HEK293 (cell line): Measurements from ENCODE around the gene VTN.

Source experiments
- CTCF ChIA-PET: fragments of 350-600 bp; formaldehyde crosslinking; extraction: SDS; loops from one replicate; lab custom pipeline; 2021; ENCODE audit warnings: antibody characterized with exemption; lab: Yijun Ruan, JAX
- POLR2A ChIA-PET: fragments of 300-600 bp; formaldehyde crosslinking; extraction: SDS; loops from one replicate; lab custom pipeline; 2020; ENCODE audit warnings: antibody characterized with exemption, inconsistent platforms; lab: Yijun Ruan, JAX
- H3K27ac ChIP-seq: fragments of 200-500 bp; sonication (Bioruptor generic); 2 replicates; pipeline ENCODE4 v1.5.1; 2014; ENCODE audit warnings: low read depth, low read length, control low read depth, inconsistent platforms; ENCODE audit errors: extremely low read depth
- H3K36me3 ChIP-seq, 2 experiments: fragments of 200-500 bp in 1 of 2; sonication (Bioruptor generic) in 1 of 2; 1 replicate in 1 of 2; 2 replicates in 1 of 2; pipeline ENCODE4 v1.5.1; 2014 to 2017; ENCODE audit warnings: inconsistent platforms in 2 of 2, low read length in 2 of 2; ENCODE audit not compliant: control insufficient read depth in 2 of 2, insufficient read depth in 1 of 2
- H3K4me1 ChIP-seq: fragments of 200-500 bp; sonication (Bioruptor generic); 2 replicates; pipeline ENCODE4 v1.5.1; 2014; ENCODE audit warnings: mild to moderate bottlenecking, low read length, inconsistent platforms; ENCODE audit not compliant: control insufficient read depth, insufficient read depth
- H3K4me3 ChIP-seq: 2 replicates; pipeline ENCODE4 v1.5.1; 2011; ENCODE audit warnings: low read depth, mild to moderate bottlenecking, control low read depth, low read length, moderate library complexity
- H3K9me3 ChIP-seq: fragments of 200-500 bp; sonication (Bioruptor generic); 2 replicates; pipeline ENCODE4 v1.5.1; 2014; ENCODE audit warnings: low read depth, low read length, inconsistent platforms; ENCODE audit not compliant: control insufficient read depth, insufficient read depth
- EGR2 ChIP-seq: fragments of 450-650 bp; formaldehyde crosslinking; IDR thresholded peaks from 2 replicates; pipeline ENCODE4 v1.5.1; 2016; ENCODE audit warnings: low read depth, missing biosample characterization, missing genetic modification characterization
- GFI1B ChIP-seq: fragments of 450-650 bp; formaldehyde crosslinking; IDR thresholded peaks from 2 replicates; pipeline ENCODE4 v1.5.1; 2016; ENCODE audit warnings: missing biosample characterization, missing genetic modification characterization
- HOXD13 ChIP-seq: sonication (generic); formaldehyde crosslinking; IDR thresholded peaks from 2 replicates; pipeline ENCODE4 v1.8.0; 2022; ENCODE audit warnings: missing genetic modification reagents, borderline replicate concordance
- OSR2 ChIP-seq: fragments of 450-650 bp; formaldehyde crosslinking; IDR thresholded peaks from 2 replicates; pipeline ENCODE4 v1.5.1; 2016; ENCODE audit warnings: missing biosample characterization, missing genetic modification characterization
- PRDM1 ChIP-seq: fragments of 450-650 bp; formaldehyde crosslinking; IDR thresholded peaks from 2 replicates; pipeline ENCODE4; 2016; ENCODE audit warnings: missing biosample characterization, missing genetic modification characterization
- RBAK ChIP-seq: fragments of 450-650 bp; formaldehyde crosslinking; IDR thresholded peaks from 2 replicates; pipeline ENCODE4 v1.5.1; 2016; ENCODE audit warnings: missing biosample characterization, missing genetic modification characterization
- REPIN1 ChIP-seq: fragments of 450-650 bp; formaldehyde crosslinking; IDR thresholded peaks from 2 replicates; pipeline ENCODE4 v1.5.1; 2017; ENCODE audit warnings: missing biosample characterization, missing genetic modification characterization, low read depth
- SALL2 ChIP-seq: fragments of 450-650 bp; formaldehyde crosslinking; IDR thresholded peaks from 2 replicates; pipeline ENCODE4 v1.5.0; 2017; ENCODE audit warnings: missing biosample characterization, mild to moderate bottlenecking, missing genetic modification characterization, borderline replicate concordance
- SCRT1 ChIP-seq: fragments of 450-650 bp; formaldehyde crosslinking; IDR thresholded peaks from 2 replicates; pipeline ENCODE4 v1.5.1; 2016; ENCODE audit warnings: missing biosample characterization, missing genetic modification characterization, borderline replicate concordance
- SETDB1 ChIP-seq: IDR thresholded peaks from one replicate; pipeline ENCODE4 v1.6.1; 2017; ENCODE audit warnings: mild to moderate bottlenecking, low read length, moderate library complexity, mixed read lengths; ENCODE audit not compliant: insufficient read length
- ZBTB21 ChIP-seq: fragments of 450-650 bp; formaldehyde crosslinking; IDR thresholded peaks from 2 replicates; pipeline ENCODE4 v1.5.1; 2017; ENCODE audit warnings: missing biosample characterization, missing genetic modification characterization
- ZNF121 ChIP-seq: fragments of 450-650 bp; formaldehyde crosslinking; IDR thresholded peaks from 2 replicates; pipeline ENCODE4 v1.5.1; 2016; ENCODE audit warnings: missing biosample characterization, missing genetic modification characterization
- ZNF2 ChIP-seq: fragments of 450-650 bp; formaldehyde crosslinking; IDR thresholded peaks from 2 replicates; pipeline ENCODE4 v1.5.1; 2016; ENCODE audit warnings: missing biosample characterization, missing genetic modification characterization
- ZNF202 ChIP-seq: fragments of 450-650 bp; formaldehyde crosslinking; IDR thresholded peaks from 2 replicates; pipeline ENCODE4 v1.5.1; 2016; ENCODE audit warnings: missing biosample characterization, missing genetic modification characterization, borderline replicate concordance
- ZNF274 ChIP-seq, 2 experiments: fragments of 200-500 bp in 1 of 2; fragments of 450-650 bp in 1 of 2; sonication (Bioruptor generic) in 1 of 2; formaldehyde crosslinking in 1 of 2; IDR thresholded peaks; 2 replicates each; pipeline versions ENCODE4 v1.5.1 to v1.6.1; 2014 to 2016; ENCODE audit warnings: borderline replicate concordance in 1 of 2, inconsistent platforms in 1 of 2, low read length in 1 of 2, missing biosample characterization in 1 of 2, missing genetic modification characterization in 1 of 2
- ZNF324 ChIP-seq: fragments of 450-650 bp; formaldehyde crosslinking; IDR thresholded peaks from 2 replicates; pipeline ENCODE4 v1.5.1; 2016; ENCODE audit warnings: missing biosample characterization, missing genetic modification characterization
- ZNF530 ChIP-seq: fragments of 450-650 bp; formaldehyde crosslinking; IDR thresholded peaks from 2 replicates; pipeline ENCODE4 v1.5.1; 2016; ENCODE audit warnings: low read depth, missing biosample characterization, missing genetic modification characterization
- ZNF585B ChIP-seq: fragments of 450-650 bp; formaldehyde crosslinking; IDR thresholded peaks from 2 replicates; pipeline ENCODE4 v1.5.1; 2016; ENCODE audit warnings: missing biosample characterization, missing genetic modification characterization
- ZNF596 ChIP-seq: fragments of 450-650 bp; IDR thresholded peaks from 2 replicates; pipeline ENCODE4 v1.5.0; 2018; ENCODE audit warnings: missing biosample characterization, mild to moderate bottlenecking, missing genetic modification characterization, moderate library complexity
- ZNF610 ChIP-seq: fragments of 450-650 bp; formaldehyde crosslinking; IDR thresholded peaks from 2 replicates; pipeline ENCODE4 v1.5.1; 2016; ENCODE audit warnings: missing biosample characterization, missing genetic modification characterization, borderline replicate concordance
- ZNF664 ChIP-seq: fragments of 450-650 bp; formaldehyde crosslinking; IDR thresholded peaks from 2 replicates; pipeline ENCODE4 v1.5.1; 2016; ENCODE audit warnings: missing biosample characterization, missing genetic modification characterization
- ZNF677 ChIP-seq: fragments of 450-650 bp; IDR thresholded peaks from 2 replicates; pipeline ENCODE4 v1.5.0; 2018; ENCODE audit warnings: missing biosample characterization, mild to moderate bottlenecking, missing genetic modification characterization, moderate library complexity
- ZNF776 ChIP-seq: fragments of 450-650 bp; formaldehyde crosslinking; IDR thresholded peaks from 2 replicates; pipeline ENCODE4 v1.5.0; 2017; ENCODE audit warnings: missing biosample characterization, missing genetic modification characterization, borderline replicate concordance
- ZNF792 ChIP-seq: fragments of 450-650 bp; formaldehyde crosslinking; IDR thresholded peaks from 2 replicates; pipeline ENCODE4 v1.5.1; 2016; ENCODE audit warnings: missing biosample characterization, missing genetic modification characterization
- TF ChIP-seq, protein P1 (sequence below): fragments of 450-650 bp; formaldehyde crosslinking; IDR thresholded peaks from 2 replicates; pipeline ENCODE4; 2016; ENCODE audit warnings: missing biosample characterization, missing genetic modification characterization
- TF ChIP-seq, protein P2 (sequence below): fragments of 450-650 bp; formaldehyde crosslinking; IDR thresholded peaks from 2 replicates; pipeline ENCODE4 v1.5.1; 2016; ENCODE audit warnings: missing biosample characterization, missing genetic modification characterization, borderline replicate concordance
- TF ChIP-seq, protein P3 (sequence below): fragments of 450-650 bp; formaldehyde crosslinking; IDR thresholded peaks from 2 replicates; pipeline ENCODE4 v1.5.1; 2016; ENCODE audit warnings: missing biosample characterization, missing genetic modification characterization
- TF ChIP-seq, protein P4 (sequence below): fragments of 450-650 bp; formaldehyde crosslinking; IDR thresholded peaks from 2 replicates; pipeline ENCODE4 v1.5.1; 2017; ENCODE audit warnings: missing biosample characterization, missing genetic modification characterization

The VTN gene

DNA sequence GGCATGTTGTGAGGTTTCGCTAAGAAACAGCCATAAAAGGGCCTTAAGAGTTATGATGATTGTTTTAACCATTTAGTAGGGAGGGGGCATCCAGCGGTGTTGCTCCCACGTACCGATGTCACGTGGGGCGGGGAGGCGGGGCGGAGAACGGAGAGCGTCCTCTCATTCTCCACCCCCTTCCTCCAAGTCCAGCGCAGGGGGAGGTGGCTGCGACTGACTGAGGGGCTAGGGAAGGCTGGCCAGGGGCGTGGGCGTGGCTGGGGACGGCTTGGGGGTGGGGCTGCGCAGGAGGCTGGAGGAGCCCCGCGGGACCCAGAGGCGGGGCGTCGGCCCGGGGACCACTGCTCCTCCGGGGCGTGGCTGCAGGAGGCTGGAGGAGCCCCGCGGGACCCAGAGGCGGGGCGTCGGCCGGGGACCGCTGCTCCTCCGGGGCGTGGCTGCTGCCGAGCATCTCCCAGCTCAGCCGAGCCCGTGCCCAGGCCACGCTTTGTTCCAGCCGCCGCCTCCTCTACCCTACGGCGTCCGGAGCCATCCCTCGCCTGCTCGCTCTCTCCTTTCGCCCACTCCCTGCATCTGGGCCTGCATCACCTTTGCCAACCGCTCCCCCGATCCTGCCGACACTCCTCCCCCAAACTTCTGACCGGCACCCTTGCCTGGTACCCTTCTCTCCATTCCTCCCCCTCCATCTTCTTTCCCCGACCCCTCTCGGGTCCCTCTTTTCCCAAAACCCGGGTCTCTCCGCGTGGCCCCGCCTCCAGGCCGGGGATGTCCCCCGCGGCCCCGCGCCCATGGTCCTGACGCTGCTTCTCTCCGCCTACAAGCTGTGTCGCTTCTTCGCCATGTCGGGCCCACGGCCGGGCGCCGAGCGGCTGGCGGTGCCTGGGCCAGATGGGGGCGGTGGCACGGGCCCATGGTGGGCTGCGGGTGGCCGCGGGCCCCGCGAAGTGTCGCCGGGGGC, 1.4 kb upstream of the VTN start, which contains the start of gene SARM1 (continued):
- peak; percentile 61; the same call in 1 of the 2 replicates for TF ChIP-seq ZNF2
- TF ChIP-seq ZNF202: no peak
- no peak for TF ChIP-seq ZNF274 (IDR thresholded peaks at IDR 0.05; ENCODE audit: low read length)
- no peak for TF ChIP-seq ZNF274 (tag by site-specific recombination; IDR thresholded peaks at IDR 0.05; ENCODE audit: borderline replicate concordance)
- no peak for TF ChIP-seq ZNF596
- TF ChIP-seq RBAK: no peak
- no peak for TF ChIP-seq OSR2 (tag by site-specific recombination)
- no peak for TF ChIP-seq ZNF664
- TF ChIP-seq ZBTB21 (tag by site-specific recombination): no peak
- TF ChIP-seq, protein P1, sequence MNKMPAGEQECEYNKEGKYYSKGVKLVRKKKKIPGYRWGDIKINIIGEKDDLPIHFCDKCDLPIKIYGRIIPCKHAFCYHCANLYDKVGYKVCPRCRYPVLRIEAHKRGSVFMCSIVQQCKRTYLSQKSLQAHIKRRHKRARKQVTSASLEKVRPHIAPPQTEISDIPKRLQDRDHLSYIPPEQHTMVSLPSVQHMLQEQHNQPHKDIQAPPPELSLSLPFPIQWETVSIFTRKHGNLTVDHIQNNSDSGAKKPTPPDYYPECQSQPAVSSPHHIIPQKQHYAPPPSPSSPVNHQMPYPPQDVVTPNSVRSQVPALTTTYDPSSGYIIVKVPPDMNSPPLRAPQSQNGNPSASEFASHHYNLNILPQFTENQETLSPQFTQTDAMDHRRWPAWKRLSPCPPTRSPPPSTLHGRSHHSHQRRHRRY (tag by site-specific recombination): peak; percentile 80; the same call in 1 of the 2 replicates
- no peak for TF ChIP-seq ZNF530 (tag by site-specific recombination)
- TF ChIP-seq, protein P2, sequence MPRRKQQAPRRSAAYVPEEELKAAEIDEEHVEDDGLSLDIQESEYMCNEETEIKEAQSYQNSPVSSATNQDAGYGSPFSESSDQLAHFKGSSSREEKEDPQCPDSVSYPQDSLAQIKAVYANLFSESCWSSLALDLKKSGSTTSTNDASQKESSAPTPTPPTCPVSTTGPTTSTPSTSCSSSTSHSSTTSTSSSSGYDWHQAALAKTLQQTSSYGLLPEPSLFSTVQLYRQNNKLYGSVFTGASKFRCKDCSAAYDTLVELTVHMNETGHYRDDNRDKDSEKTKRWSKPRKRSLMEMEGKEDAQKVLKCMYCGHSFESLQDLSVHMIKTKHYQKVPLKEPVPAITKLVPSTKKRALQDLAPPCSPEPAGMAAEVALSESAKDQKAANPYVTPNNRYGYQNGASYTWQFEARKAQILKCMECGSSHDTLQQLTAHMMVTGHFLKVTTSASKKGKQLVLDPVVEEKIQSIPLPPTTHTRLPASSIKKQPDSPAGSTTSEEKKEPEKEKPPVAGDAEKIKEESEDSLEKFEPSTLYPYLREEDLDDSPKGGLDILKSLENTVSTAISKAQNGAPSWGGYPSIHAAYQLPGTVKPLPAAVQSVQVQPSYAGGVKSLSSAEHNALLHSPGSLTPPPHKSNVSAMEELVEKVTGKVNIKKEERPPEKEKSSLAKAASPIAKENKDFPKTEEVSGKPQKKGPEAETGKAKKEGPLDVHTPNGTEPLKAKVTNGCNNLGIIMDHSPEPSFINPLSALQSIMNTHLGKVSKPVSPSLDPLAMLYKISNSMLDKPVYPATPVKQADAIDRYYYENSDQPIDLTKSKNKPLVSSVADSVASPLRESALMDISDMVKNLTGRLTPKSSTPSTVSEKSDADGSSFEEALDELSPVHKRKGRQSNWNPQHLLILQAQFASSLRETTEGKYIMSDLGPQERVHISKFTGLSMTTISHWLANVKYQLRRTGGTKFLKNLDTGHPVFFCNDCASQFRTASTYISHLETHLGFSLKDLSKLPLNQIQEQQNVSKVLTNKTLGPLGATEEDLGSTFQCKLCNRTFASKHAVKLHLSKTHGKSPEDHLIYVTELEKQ (tag by site-specific recombination): no peak
- TF ChIP-seq, protein P3, sequence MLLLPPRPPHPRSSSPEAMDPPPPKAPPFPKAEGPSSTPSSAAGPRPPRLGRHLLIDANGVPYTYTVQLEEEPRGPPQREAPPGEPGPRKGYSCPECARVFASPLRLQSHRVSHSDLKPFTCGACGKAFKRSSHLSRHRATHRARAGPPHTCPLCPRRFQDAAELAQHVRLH: peak; percentile 73; the same call in 1 of the 2 replicates

DNA sequence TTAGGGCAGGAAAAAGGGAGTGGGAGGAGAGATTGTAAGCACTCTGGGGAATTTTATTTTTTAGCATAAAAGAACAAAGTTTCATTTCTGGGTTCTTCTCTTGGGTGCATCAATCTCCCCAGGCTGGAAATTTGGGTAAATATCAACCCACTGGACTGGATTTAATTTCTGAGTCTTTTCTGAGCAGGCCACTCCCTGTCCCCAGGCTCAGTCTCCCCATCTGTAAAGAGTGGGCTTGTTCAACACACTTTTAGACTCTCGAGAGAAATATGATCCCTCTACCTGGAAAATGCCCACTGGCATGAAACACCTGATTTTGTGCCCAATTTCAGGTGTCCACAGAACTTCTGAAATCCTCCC, 617 bp upstream of the VTN start:
- CTCF ChIA-PET: interaction anchor here (0.6 to 1.5 kb wide), 4 partner anchors 8 to 169 kb away, joined by 3 to 6 read pairs (median 4); no protein-coding TSS in a partner anchor
- Histone ChIP-seq H3K4me1 (peaks cover 13% of the 10 kb centered on the region), H3K27ac (peak overlapping the region; percentile 11), H3K36me3 (no peaks in the 10 kb centered on the region; a peak in 1 of 3 replicates), H3K9me3 (no peaks in the 10 kb centered on the region), H3K4me3 (no peak overlapping the region)
- TF ChIP-seq SALL2 (no peak), HOXD13 (CRISPR knock-in tag) (no peak), SCRT1 (tag by site-specific recombination) (no peak), ZNF610 (tag by site-specific recombination) (no peak), PRDM1 (tag by site-specific recombination) (no peak), ZNF677 (no peak), EGR2 (tag by site-specific recombination) (no peak), ZNF792 (tag by site-specific recombination) (no peak), ZNF121 (tag by site-specific recombination) (no peak), SETDB1 (no peak), ZNF324 (no peak), ZNF776 (tag by site-specific recombination) (no peak), ZNF596 (no peak), REPIN1 (tag by site-specific recombination) (no peak), ZNF585B (tag by site-specific recombination) (no peak), GFI1B (tag by site-specific recombination) (no peak)
- TF ChIP-seq, protein P3: no peak
- TF ChIP-seq, protein P4, sequence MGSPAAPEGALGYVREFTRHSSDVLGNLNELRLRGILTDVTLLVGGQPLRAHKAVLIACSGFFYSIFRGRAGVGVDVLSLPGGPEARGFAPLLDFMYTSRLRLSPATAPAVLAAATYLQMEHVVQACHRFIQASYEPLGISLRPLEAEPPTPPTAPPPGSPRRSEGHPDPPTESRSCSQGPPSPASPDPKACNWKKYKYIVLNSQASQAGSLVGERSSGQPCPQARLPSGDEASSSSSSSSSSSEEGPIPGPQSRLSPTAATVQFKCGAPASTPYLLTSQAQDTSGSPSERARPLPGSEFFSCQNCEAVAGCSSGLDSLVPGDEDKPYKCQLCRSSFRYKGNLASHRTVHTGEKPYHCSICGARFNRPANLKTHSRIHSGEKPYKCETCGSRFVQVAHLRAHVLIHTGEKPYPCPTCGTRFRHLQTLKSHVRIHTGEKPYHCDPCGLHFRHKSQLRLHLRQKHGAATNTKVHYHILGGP: no peak
- POLR2A ChIA-PET: interaction anchor here (1.1 to 7.1 kb wide), 4 partner anchors 10 to 35 kb away, joined by 4 to 66 read pairs (median 12); partner anchors contain the start of genes IFT20, POLDIP2, SLC46A1 and TNFAIP1
